DOHH2 (cell line): ENCODE measurements around the gene ENOX1.

ENCODE experiments used
- H3F3A ChIP-seq: fragments of 200-600 bp; sonication (generic), shearing (Covaris generic); 2 replicates; pipeline ENCODE4 v1.6.0; 2016; ENCODE audit warnings: antibody characterized with exemption, mild to moderate bottlenecking; ENCODE audit not compliant: control insufficient read depth, insufficient read depth
- H3K27ac ChIP-seq: fragments of 200-600 bp; sonication (generic); 2 replicates; pipeline ENCODE4 v1.5.1; 2014; ENCODE audit warnings: low read depth, mild to moderate bottlenecking, low read length, moderate library complexity
- H3K27me3 ChIP-seq: fragments of 200-600 bp; sonication (generic); 2 replicates; pipeline ENCODE4 v1.6.1; 2014; ENCODE audit warnings: mild to moderate bottlenecking, low read length, mixed read lengths; ENCODE audit not compliant: control insufficient read depth
- H3K36me3 ChIP-seq: fragments of 200-600 bp; sonication (generic); 2 replicates; pipeline ENCODE4 v1.6.1; 2014; ENCODE audit warnings: mild to moderate bottlenecking, low read length, moderate library complexity, mixed read lengths; ENCODE audit not compliant: control insufficient read depth
- H3K4me1 ChIP-seq: fragments of 200-600 bp; sonication (generic); 2 replicates; pipeline ENCODE4 v1.6.1; 2014; ENCODE audit warnings: mild to moderate bottlenecking, low read length, mixed read lengths; ENCODE audit not compliant: control insufficient read depth
- H3K4me2 ChIP-seq: fragments of 200-600 bp; sonication (generic); 2 replicates; pipeline ENCODE4 v1.6.0; 2014; ENCODE audit warnings: mild to moderate bottlenecking, low read length, moderate library complexity
- H3K4me3 ChIP-seq: fragments of 200-600 bp; sonication (generic); 2 replicates; pipeline ENCODE4 v1.5.1; 2014; ENCODE audit warnings: mild to moderate bottlenecking, low read length, mixed read lengths
- H3K79me2 ChIP-seq: fragments of 200-600 bp; sonication (generic); 2 replicates; pipeline ENCODE4 v1.6.1; 2014; ENCODE audit warnings: mild to moderate bottlenecking, low read length, mixed read lengths; ENCODE audit not compliant: control insufficient read depth
- H3K9me2 ChIP-seq: fragments of 200-600 bp; sonication (generic); replicated peaks from 2 replicates; pipeline ENCODE4 v1.6.1; 2014; ENCODE audit warnings: mild to moderate bottlenecking, low read length, mixed read lengths; ENCODE audit not compliant: control insufficient read depth
- H3K9me3 ChIP-seq: fragments of 200-600 bp; sonication (generic); 2 replicates; pipeline ENCODE4 v1.6.1; 2014; ENCODE audit warnings: antibody characterized with exemption, low read length, mixed read lengths; ENCODE audit not compliant: control insufficient read depth, insufficient read depth
- H4K20me1 ChIP-seq: fragments of 200-600 bp; sonication (generic); 2 replicates; pipeline ENCODE4 v1.6.0; 2014; ENCODE audit warnings: low read depth, mild to moderate bottlenecking, antibody characterized with exemption, low read length, moderate library complexity; ENCODE audit not compliant: control insufficient read depth, insufficient read depth
- CTCF ChIP-seq: fragments of 200-600 bp; sonication (generic); IDR thresholded peaks from one replicate; pipeline ENCODE4 v1.5.1; 2014; ENCODE audit warnings: antibody characterized with exemption, mild to moderate bottlenecking, low read depth, low read length; ENCODE audit not compliant: poor library complexity, severe bottlenecking
- EZH2phosphoT487 ChIP-seq: fragments of 200-600 bp; sonication (generic); IDR thresholded peaks from 2 replicates; pipeline ENCODE4 v1.6.1; 2017; ENCODE audit warnings: borderline replicate concordance, mild to moderate bottlenecking, antibody characterized with exemption, low read length, moderate library complexity, mixed read lengths

Gene ENOX1

GRCh38 chr13:43315522-43315921 lies 471.2 kb downstream of the ENOX1 start:
- H3K4me1 ChIP-seq, result no peaks in the 10 kb centered on the region
- H3K4me2 ChIP-seq, result no peak overlapping the region
- no peaks in the 10 kb centered on the region for H3K9me2 ChIP-seq
- H3K9me3 ChIP-seq, result no peaks in the 10 kb centered on the region
- no peaks in the 10 kb centered on the region for H3K36me3 ChIP-seq
- no peak overlapping the region for H3K27ac ChIP-seq
- TF ChIP-seq CTCF, result no peak
- no peak for TF ChIP-seq EZH2phosphoT487
- H3K79me2 ChIP-seq, result no peaks in the 10 kb centered on the region
- H3F3A ChIP-seq, result no peaks in the 10 kb centered on the region
- H4K20me1 ChIP-seq, result no peaks in the 10 kb centered on the region
- no peak overlapping the region for H3K4me3 ChIP-seq
- H3K27me3 ChIP-seq, result 0 out of 2 replicates have a peak, but pooled peaks cover 2% of the 10 kb centered on the region

GRCh38 chr13:43309311-43309710 lies 477.5 kb downstream of the ENOX1 start:
- Histone ChIP-seq H3K27ac (no peak overlapping the region), H3K36me3 (no peaks in the 10 kb centered on the region), H4K20me1 (no peaks in the 10 kb centered on the region), H3K9me3 (no peaks in the 10 kb centered on the region), H3K9me2 (no peaks in the 10 kb centered on the region), H3K4me3 (no peak overlapping the region), H3K79me2 (no peaks in the 10 kb centered on the region), H3F3A (no peaks in the 10 kb centered on the region), H3K4me1 (peaks cover 12% of the 10 kb centered on the region), H3K4me2 (no peak overlapping the region), H3K27me3 (0 out of 2 replicates have a peak, but pooled peaks cover 2% of the 10 kb centered on the region)
- TF ChIP-seq EZH2phosphoT487 (no peak), CTCF (no peak)

- TF ChIP-seq CTCF (no peak), EZH2phosphoT487 (no peak)
- H3K4me2 ChIP-seq, result peak overlapping the region; percentile 43
Measured at GRCh38 chr13:43307921-43308433, 478.8 kb downstream of the ENOX1 start.

More at GRCh38 chr13:43307921-43308433, 478.8 kb downstream of the ENOX1 start:
- H3K27ac ChIP-seq, result no peak overlapping the region
- no peaks in the 10 kb centered on the region for H3K36me3 ChIP-seq
- H3K27me3 ChIP-seq, result 0 out of 2 replicates have a peak, but pooled peaks cover 2% of the 10 kb centered on the region
- H4K20me1 ChIP-seq, result no peaks in the 10 kb centered on the region
- no peaks in the 10 kb centered on the region for H3K9me2 ChIP-seq
- H3K4me1 ChIP-seq, result peaks cover 12% of the 10 kb centered on the region
- H3F3A ChIP-seq, result no peaks in the 10 kb centered on the region
- no peaks in the 10 kb centered on the region for H3K9me3 ChIP-seq
- no peak overlapping the region for H3K4me3 ChIP-seq
- H3K79me2 ChIP-seq, result no peaks in the 10 kb centered on the region
